HG02610 (cell line): ENCODE data around the gene FAM120A.
A peak's percentile ranks its signal among the peaks of the same experiment; 100 is the strongest.

ENCODE experiments used
- ATAC-seq: cut with Tn5 transposase; IDR thresholded peaks from one replicate; pipeline ENCODE4 v1.9.1; 2021; ENCODE audit warnings: mild to moderate bottlenecking, moderate library complexity; ENCODE audit not compliant: unreplicated experiment

FAM120A gene

DNA sequence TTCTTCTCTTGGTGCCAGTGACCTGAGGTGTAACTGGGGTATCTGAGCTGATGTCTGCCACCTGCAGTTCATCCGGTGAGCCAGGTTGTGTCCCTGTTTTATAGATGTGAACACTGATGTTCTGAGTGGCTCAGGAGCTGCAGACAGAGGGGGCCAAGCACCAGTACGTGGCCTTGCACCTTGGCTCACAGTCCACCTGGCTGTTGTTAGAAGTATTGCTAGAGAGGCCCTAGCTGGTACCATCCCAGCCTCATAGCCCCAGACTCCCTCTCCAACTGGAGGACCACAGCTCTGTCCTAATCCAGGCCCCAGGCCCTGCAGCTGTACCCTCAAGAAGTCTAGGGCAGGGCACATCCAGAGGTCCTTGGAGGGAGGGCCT lies 141.1 kb downstream of the FAM120A start:
- no peak for ATAC-seq

DNA sequence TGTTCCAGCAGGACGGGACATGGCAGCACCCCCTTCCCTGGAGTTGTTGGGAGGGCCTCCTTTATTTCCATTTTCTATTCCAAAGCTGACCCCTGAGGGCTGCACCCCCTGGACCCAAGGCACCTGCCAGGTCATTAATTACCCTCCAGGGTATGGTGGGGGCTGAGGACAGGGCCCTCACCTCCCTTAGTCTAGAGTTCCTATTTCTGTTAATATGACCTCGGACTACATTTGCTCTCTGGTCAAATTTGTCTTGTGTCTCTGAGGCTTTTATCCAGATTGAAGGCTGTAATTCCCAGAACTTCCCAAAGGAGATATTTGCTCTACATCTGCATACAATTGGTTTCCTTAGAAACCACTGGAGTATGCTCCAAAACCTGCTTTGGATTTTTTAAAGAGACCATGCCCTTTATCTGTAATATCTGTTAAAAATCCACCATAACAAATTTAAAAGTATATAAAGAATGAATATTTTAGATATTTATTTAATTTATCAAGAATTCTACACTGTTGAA lies 141.7 kb downstream of the FAM120A start:
- no peak for ATAC-seq

DNA sequence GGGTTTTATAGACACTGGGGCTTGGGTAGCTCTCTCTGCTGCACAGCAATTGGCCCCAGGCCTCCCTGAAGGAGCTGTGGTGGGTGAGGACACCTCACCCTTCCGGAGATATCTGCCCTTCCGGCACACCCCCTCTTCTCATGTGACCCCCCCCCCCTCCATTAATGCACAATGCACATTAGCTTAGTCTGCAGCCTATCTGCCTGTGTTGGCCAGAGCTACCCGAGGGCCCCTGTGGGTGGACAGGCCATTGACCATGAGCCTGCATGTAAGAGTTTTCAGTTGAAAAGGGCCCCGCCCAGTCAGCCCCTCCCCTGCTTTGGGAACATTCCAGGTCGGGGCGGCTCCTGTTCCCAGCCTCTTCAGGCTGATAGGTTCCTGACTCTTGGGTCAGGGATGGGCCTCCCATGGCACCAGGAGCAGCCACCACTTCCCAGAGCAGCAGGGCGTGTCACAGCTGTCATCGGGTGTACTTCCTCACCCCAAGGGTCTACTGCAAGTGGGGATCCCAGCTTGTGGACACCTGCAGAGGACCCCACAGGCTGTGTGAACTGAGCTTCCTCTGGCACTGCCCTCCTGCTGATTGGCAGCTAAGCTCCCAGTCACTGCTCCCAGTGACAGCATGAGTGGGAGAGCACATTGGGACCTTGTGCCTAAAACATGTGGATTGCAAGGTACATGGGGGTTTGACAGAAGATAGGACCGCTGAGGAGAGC lies 142.7 kb downstream of the FAM120A start:
- ATAC-seq = no peak

DNA sequence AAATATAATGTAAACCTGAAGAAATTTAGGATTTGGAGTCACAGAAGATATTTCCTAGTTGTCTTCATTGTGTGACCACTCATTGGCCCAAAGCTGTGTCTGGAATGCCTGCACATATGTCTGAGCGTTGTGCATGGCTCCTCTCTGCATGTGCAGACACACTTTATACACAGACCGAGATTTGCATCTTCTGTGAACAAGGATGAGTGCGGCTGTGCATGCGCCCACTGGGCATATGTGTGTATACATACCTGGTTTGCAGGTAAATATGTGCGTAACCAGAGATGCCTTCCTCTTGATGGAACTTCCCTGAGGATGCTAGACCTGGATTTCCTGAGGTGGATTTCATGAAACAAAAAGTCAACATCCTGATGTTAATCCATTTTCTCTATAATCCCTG lies 144.0 kb downstream of the FAM120A start:
- no peak for ATAC-seq

DNA sequence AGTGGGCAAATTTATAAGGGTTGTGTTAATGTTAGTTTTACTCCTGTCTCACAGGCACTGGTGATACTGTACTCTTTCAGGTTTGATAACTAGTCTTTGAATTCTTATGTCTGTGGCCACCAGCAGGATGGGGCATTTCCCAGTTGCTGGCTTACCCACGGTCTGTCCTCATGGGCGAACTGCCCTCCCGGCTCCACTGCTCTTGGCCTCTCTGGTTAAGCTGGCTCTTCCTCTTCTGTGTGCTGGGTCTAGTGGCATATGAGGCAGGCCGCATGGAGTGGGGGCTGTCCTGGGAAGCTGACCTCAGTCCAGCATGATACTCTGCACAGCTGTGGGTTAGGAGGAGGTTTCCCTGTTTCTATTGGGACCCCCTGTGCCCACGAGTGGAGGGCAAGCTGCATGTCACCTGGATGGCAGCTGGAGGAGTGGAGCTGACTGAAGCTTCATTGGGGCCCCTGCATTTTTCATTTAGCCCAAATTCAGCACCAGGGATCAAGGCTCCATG lies 144.4 kb downstream of the FAM120A start:
- no peak for ATAC-seq

DNA sequence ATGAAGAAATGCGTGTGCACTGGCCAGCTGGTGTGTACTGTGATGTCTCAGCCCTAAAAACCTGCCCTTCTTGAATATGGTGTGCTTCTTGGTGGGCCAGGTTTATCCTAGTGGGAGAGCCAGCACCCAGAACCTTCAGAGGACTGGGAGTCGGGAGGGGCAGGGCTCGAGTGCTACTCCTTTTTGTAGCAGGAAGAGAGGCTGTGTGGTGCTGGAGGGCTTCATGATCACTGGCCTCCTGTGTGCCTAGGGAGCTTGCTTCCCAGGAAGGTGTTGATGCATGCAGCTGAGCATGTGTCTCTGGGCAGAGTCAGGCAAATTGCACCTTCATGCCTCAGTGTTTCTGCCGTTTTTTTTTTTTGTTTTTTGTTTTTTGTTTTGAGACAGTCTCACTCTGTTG lies 144.9 kb downstream of the FAM120A start:
- ATAC-seq = no peak

DNA sequence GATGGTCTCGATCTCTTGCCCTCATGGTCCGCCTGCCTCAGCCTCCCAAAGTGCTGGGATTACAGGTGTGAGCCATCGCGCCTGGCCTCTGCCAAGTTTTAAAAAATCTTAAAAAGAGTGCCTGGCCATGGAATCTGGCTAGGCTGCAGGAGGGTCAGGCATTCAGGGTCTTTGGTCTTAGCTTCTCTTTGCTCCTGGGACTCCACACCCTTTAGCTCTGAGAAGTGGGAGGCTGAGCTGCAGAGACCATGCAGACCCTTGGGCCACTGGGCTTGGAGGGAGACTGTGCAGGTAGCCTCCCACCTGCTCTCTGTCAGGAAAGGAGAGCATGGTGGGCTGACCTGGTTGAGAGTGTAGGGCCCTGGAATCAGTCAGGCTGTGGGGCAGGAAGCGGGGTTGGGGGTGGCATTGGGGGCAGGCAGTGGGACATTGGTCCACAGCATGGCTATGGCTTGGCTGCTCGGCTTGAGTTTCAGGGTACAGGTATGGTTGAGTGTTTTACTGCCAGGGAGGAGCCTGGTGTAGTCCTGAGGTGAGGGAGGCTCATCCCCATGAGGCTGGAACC lies 145.7 kb downstream of the FAM120A start:
- ATAC-seq = no peak

DNA sequence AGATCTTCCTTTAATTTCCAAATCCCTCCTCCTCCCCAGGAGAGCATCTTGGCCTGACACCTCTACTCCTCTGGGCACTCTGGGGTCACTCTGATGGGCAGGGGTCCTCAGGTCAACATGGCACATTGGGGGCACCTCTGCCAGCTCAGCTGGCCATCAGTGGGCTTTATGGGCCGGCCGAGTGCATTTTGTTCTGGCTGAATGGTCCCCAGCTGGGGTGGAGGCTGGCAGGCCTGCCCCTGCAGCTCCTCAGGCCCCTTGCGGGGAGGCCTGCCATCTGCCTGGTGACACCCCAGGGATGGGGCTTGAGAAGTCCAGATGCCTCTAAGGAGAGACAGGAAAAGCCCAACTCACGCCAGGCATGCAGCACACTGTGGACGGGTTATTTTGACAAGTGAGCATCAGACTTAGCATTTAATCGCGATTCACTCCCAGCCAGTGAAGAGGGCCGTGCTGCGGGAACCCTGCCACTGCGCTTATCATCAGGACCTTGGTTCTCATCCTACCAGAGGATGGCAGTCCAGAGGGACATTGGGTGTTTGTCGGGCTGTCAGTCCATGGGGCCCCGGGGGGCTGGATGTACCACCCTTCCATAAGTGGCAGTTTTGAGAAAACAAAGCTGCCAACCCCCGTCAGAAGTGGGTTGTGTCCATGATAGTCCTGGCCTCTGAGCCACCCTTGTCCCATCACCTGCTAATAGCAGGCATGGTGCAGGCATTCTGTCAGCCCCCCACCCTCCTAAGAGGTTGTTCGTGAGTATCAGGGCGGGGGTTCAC lies 146.6 kb downstream of the FAM120A start:
- ATAC-seq = no peak

DNA sequence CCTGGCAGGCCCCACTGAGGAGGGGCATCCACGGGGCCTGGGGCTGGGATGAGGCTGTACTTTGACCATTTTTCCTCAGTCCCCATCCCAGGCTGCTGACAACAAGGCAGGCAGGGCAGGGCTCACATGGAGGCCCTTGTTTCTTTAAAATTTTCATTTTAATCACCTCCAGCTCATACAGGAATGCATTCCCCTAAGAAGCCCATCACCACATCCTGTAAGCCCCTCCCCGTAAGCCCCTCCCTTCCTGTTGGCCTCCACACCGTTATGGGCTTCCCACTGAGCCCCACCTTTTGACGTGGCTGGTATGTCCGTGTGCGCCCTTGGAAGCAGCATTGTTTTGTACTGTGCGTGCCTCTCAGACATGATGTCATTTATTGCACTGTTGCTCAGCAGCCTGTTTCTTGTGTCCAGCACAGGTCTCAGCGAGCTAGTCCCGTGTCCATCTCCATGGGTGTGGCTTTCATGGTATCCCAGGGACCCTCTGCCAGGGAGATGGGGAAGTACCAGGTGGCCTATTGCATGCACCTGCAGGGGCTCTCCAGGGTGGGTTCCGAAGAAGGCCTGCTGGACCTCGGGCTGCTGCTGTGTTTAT lies 147.3 kb downstream of the FAM120A start:
- ATAC-seq = no peak

DNA sequence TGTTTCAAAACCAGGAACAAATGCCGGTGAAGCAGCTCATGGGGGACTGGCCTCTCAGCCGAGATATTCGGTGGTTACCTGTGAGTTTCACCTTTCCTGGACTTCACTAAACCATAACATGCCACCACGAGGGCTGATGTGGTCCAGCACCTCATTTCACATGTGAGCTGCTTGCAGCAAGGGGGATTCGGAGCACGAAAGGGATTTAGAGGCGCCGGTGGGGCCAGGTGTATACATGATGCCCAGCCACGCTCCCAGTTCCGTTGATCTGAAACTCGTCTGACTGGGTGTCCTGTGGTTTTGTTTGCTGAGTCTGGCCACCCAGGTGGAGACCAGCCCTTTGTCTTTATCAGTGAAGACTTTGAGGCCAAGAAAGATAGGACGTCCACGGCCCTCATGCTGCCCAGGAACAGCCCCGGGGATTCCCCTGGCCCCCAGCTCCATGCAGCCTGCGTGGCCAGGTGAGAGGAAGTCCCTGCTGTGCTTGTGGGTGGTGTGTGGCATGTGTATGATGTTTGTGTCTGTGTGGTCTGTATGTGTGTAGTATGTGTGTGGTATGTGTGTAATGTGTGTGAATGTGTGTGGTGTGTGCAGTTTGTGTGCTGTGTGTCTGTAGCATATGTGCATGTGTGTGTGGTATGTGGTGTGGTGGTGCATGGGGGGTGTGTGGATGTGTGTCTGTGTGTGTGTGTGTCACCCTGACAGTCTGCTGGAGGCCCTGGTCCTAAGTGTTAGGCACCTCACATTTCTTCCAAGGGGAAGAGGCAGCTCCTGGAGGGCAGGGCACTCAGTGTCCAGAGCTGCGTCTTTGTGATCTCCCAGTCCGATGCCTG lies 148.3 kb downstream of the FAM120A start:
- ATAC-seq = no peak

DNA sequence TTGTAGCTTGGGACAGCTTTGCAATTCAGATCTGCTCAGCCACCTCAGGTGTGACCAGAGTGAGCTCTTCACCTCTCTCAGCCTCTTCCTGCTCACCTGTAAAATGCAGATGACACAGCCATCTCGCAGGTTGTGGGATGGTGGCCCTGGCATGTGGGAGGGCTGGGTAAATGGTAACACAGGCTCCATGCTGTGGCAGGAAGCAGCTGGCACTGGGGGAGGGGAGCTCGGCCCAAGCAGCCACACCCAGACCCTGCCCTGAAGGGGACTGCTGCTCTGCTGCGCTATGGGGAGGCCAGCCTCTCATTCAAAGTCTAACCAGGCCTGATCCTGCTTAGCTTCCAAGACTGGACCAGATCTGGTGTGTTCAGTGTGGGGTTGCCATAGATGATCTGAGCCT lies 149.0 kb downstream of the FAM120A start:
- no peak for ATAC-seq

DNA sequence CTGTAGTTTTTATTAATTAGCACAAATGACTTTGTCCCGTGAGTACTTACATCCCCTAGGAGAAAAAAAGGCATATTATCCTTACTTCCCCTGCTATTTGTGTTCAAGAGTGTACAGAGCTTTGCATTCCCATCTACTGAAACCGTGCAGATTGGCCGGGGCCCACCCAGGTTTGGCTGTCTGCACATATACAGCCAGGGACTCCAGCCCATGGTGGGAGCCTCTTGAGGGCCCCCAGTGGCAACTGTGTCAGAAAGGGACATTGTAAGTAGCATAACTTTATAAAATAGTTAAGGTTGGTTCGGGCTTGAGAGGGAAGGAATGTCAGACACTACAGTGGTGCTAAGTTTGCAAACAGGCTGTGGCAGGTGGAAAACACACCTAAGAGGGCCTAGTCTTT lies 149.6 kb downstream of the FAM120A start:
- no peak for ATAC-seq

DNA sequence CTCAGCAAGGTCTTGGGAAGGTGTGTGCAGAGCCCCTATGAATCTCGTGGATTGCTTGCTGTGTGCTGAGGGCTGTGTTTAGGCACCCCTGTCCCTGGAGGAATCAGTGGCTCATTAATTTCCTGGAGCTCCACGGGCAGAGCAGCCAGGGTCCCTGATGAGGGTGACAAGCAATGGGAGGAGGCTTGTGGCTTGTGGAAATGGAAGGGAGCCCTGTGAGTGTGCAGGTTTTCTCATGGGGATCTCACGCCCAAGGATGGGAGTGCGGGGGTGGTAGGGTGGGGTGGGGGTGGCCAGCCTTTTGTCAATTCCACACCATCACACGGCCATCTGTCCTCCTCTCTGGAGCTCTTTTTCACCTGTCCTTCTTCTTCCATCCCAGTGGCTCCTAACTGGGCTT lies 150.2 kb downstream of the FAM120A start:
- no peak for ATAC-seq

DNA sequence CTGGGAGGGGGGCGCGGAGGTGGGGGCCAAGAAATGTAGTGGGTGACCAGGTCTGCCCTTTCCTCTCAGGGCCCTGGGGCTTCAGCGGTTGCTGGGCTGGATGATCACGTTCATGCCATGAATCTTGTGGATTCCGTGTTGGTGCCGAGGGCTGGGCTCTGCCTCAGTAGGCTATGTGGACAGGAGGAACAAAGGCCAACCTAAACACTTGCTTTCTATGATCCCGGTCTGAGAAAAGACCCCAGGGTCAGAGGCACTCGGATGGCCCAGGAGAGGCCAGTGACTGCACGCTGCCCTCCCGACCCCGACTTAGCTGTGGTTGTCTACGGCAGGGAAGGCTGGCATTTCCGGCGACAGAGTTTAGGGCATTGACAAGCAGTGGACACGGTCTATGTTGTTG lies 151.5 kb downstream of the FAM120A start:
- no peak for ATAC-seq

DNA sequence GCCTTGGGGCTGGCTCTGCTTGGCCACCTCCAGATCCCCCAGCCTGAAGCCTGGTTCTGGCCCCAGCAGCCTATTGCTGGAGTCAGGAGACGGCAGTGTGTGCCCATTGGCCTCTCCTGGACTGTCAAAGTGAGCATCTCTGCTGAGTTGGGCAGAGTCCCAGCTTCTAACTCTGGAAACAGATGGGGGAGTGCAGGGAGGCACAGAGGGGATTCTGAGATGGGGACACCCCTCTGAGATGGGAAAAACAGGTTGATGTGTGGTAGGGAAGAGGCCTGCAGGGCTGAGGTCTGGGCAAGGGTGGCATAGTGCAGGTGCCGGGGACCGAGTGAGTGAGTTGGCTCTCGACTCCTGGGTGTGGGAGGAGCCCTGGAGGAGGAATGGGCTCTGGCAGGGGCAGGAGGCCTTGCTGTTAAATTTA lies 152.4 kb downstream of the FAM120A start:
- no peak for ATAC-seq

DNA sequence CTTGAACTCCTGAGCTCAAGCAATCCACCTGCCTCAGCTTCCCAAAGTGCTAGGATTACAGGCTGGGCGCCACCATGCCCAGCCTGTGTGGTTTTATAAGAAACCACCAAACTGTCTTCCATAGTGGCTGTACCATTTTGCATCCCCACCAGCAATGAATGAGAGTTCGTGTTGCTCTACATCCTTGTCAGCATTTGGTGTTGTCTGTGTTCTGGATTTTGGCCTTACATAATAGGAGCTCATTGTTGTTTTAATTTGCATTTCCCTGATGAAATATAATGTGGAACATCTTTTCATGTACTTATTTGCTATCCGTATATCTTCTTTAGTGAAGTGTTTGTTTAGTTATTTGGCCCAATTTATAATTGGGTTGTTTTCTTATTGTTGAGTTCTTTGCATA lies 154.7 kb downstream of the FAM120A start:
- ATAC-seq = no peak

DNA sequence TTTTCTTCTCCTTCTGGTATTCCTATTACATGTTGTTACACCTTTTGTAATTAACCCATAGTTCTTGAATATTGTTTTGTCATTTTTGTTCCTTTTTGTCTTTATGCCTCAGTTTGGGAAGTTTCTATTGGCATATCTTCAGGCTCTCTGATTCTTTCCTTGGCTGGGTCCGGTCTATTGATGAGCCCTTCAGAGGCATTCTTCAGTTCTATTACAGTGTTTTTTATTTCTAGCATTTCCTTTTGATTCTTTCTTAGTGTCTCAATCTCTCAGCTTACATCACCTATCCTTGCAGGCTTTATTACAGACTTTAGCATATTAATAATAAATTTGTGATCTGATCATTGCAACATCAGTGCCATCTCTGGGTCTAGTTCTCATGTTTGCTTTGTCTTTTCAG lies 158.7 kb downstream of the FAM120A start:
- ATAC-seq = no peak

DNA sequence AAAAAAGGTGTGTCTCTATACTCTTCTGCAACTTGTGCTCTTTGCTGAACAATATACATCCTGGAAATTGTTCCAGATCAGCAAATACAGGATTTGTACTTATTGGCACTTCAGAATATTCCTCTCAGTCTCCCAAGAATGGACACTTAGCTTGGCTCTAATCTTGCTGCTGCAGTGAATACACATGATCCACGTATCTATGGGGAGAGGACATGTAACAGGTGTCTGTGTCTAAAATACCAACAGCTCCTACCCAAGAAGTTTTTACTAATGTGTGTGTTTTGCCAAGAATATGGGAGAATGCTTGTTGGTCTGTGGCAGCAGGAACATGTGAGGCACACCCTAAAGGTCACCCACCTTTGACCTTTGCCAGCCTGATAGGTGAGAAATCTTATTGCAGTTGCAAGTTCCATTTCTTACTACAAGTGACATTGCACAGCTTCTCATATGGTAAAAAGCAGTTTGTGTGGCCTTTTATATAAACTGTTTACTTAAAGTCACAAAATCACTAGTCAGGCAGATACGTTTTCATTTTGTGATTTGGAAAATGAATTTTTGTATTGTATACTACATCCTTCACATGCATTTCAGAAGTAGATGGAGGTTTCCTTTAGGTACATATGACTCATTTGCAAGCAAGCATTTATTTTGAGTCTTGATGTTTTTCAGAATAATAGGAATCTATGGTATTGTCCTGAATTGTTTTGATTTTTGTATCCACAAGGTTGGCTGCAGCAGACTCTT lies 160.7 kb downstream of the FAM120A start:
- no peak for ATAC-seq

DNA sequence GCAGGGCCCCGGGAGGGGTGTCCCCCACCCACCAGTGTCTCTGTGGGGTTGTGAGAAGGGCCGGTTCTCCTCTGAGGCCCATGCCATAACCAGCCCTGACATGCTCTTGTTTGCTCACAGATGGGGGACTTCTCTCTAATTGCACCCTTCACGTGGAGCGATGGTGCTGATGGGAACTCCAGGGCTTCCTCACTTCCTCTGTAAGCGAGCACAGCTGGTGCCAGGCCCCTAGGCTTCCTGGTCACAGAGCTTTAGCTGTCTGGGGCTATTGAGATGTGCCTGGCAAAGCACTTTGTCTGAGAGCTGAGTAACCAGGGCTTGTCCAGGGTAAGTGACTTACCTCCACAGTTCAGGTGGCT lies 161.3 kb downstream of the FAM120A start:
- peak; percentile 73 for ATAC-seq

DNA sequence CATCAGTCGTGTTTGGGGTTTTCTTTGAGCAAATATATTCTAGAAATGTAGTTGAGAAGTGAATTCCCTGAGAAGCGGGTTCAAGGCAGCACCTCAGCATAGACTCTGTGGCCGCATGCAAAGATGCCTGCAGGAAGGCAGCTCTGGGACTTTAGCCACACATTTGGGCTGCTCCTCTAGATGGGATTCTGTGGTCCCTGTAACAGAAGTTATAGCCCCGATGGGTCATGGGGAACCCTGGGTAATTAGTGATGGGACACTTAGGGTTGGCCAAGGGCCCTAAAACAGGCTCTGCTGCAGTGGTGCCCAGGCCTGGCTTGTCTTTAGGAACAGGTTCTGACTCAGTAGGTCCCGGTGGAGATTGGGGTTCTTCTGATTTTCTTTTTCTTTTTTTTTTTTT lies 161.7 kb downstream of the FAM120A start:
- ATAC-seq = peak; percentile 9
